Measurements from ENCODE around the gene KANTR. TPM values are rescaled to one million over a fixed set of nuclear protein-coding genes. Genes with fewer than 3 reads are reported as not detected.

KANTR gene
- total and polyA plus RNA-seq, 9 of the 15 experiments (the other 6 are each of a cell fraction or from before 2014, with no cell fraction given): 1.0 to 5.7 (median 3.4) TPM

DNA sequence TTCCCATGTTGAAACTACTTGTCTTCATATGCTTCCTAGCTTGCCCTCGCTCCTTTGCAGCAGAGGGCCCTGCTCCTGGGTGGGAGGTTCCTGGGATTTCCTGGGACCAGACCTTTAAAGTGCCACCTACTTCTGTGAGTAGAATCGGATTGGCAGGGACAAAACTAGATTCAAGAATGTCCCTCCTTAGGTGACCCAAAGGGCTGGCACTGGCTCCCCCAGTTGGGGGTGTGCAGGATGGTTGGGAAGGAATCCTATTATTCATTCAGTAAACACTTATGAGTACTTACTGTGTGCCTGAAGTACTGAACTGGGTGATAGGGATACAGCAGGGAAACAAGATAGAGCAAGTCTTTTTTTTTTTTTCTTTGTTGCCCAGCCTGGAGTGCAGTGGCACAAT is 2.6 kb upstream of the KANTR start:
- Histone ChIP-seq H3K4me2 (ENCODE audit: insufficient read depth, low read length) (no peak overlapping the region), H2AFZ (ENCODE audit: low read depth, low read length) (no peak overlapping the region), H3K9ac (ENCODE audit: insufficient read depth in 1 of 2, low read depth in 2 of 2, low read length in 2 of 2) (no peak overlapping the region), H3K36me3 (ENCODE audit: control insufficient read depth, insufficient read depth, low read length) (no peaks in the 10 kb centered on the region), H3K4me1 (replicated peaks in 1 of 2; ENCODE audit: control insufficient read depth in 2 of 2, insufficient read depth in 2 of 2, low read length in 2 of 2) (peaks cover 4 to 6% of the 10 kb centered on the region in 2 experiments; a peak in 2 of 5 replicates), H3K79me2 (ENCODE audit: control insufficient read depth, insufficient read depth, low read length) (peaks cover 2% of the 10 kb centered on the region; the same call in 2 of the 3 replicates), H3K9me3 (replicated peaks; ENCODE audit: control insufficient read depth, insufficient read depth, low read depth, low read length) (no peaks in the 10 kb centered on the region; the same call in 1 of the 2 replicates), H3K9me1 (ENCODE audit: control insufficient read depth, insufficient read depth, low read length) (no peaks in the 10 kb centered on the region), H3K4me3 (no peak overlapping the region), H3K27me3 (ENCODE audit: control insufficient read depth in 2 of 2, insufficient read depth in 2 of 2, low read length in 2 of 2) (no peaks in the 10 kb centered on the region; a peak in 1 of 5 replicates), H3K27ac (ENCODE audit: extremely low read depth, low read depth, low read length) (no peak overlapping the region), H4K20me1 (replicated peaks; ENCODE audit: control insufficient read depth, insufficient read depth, low read length) (no peaks in the 10 kb centered on the region)
- CTCF ChIA-PET (ENCODE audit: low intra/inter-chr PET ratio): interaction anchor here (0.6 kb wide), 1 partner anchor 19 kb away, joined by 3 read pairs; no protein-coding TSS in a partner anchor
- POLR2A ChIA-PET: no interaction called here
- no peak for DNase-seq (ENCODE audit: extremely low read depth in 1 of 4, low spot score in 3 of 4)
- intact Hi-C loops (cut with micrococcal nuclease) (no loop called here), in situ Hi-C loops (cut with MboI) (no loop called here)
- WGBS (ENCODE audit: insufficient coverage, low coverage, missing lambda C conversion rate): 44% methylated on average over 1 of the region's 2 CpGs
- no peak for FAIRE-seq
- TF ChIP-seq, protein P1, sequence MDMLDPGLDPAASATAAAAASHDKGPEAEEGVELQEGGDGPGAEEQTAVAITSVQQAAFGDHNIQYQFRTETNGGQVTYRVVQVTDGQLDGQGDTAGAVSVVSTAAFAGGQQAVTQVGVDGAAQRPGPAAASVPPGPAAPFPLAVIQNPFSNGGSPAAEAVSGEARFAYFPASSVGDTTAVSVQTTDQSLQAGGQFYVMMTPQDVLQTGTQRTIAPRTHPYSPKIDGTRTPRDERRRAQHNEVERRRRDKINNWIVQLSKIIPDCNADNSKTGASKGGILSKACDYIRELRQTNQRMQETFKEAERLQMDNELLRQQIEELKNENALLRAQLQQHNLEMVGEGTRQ (CRISPR knock-in tag; IDR thresholded peaks at IDR 0.05): no peak
- ATAC-seq: no peak
- no TSS peak for BruUV-seq (replicated peaks)

DNA sequence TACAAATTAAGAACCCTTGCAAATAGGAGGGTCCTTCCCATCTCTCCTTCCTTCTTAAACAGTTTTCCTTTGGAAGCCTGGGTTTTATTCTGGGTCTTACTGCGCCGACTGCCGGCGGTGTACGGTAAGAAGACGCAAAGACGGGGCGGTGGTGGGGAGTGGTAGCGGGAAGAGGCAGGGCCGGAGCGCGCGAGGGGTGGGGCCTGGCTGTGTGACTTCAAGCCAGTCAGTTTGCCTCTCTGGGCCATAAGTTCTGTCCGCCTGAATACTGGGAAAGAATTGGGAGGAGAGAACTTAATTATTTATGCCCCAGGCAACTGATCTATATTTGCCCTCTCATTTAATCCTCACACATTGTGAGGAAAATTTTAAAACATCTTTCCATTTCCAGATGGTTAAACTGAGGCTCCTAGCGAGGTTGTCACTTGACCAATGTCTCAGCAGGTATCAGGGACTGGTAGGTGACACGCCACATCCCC is 726 bp upstream of the KANTR start:
- no peaks in the 10 kb centered on the region for H3K9me1 ChIP-seq (ENCODE audit: control insufficient read depth, insufficient read depth, low read length)
- peak overlapping the region; percentile 28 to 59; a peak in 3 of 4 replicates for H3K9ac ChIP-seq (ENCODE audit: insufficient read depth in 1 of 2, low read depth in 2 of 2, low read length in 2 of 2)
- no TSS peak for BruUV-seq (replicated peaks)
- ATAC-seq (peak; percentile 90), FAIRE-seq (peak; percentile 62), DNase-seq (ENCODE audit: extremely low read depth in 1 of 4, low spot score in 3 of 4) (peak; percentile 71 to 81 (median 76))
- peak overlapping the region; percentile 92 for H2AFZ ChIP-seq (ENCODE audit: low read depth, low read length)
- intact Hi-C loops (cut with micrococcal nuclease): no loop called here
- WGBS (ENCODE audit: insufficient coverage, low coverage, missing lambda C conversion rate): 0% methylated on average over 11 of the region's 16 CpGs
- no peaks in the 10 kb centered on the region for H3K36me3 ChIP-seq (ENCODE audit: control insufficient read depth, insufficient read depth, low read length)
- peak overlapping the region; percentile 84 for H3K4me2 ChIP-seq (ENCODE audit: insufficient read depth, low read length)
- peaks cover 4 to 6% of the 10 kb centered on the region in 2 experiments; a peak in 2 of 5 replicates for H3K4me1 ChIP-seq (replicated peaks in 1 of 2; ENCODE audit: control insufficient read depth in 2 of 2, insufficient read depth in 2 of 2, low read length in 2 of 2)
- POLR2A ChIA-PET: no interaction called here
- no peaks in the 10 kb centered on the region for H4K20me1 ChIP-seq (replicated peaks; ENCODE audit: control insufficient read depth, insufficient read depth, low read length)
- in situ Hi-C loops (cut with MboI): no loop called here
- peak overlapping the region; percentile 55 for H3K4me3 ChIP-seq
- H3K27me3 ChIP-seq (ENCODE audit: control insufficient read depth in 2 of 2, insufficient read depth in 2 of 2, low read length in 2 of 2): no peaks in the 10 kb centered on the region
- H3K79me2 ChIP-seq (ENCODE audit: control insufficient read depth, insufficient read depth, low read length): peaks cover 2% of the 10 kb centered on the region; the same call in 2 of the 3 replicates
- H3K27ac ChIP-seq (ENCODE audit: extremely low read depth, low read depth, low read length): peak overlapping the region; percentile 86
- no peaks in the 10 kb centered on the region; the same call in 1 of the 2 replicates for H3K9me3 ChIP-seq (replicated peaks; ENCODE audit: control insufficient read depth, insufficient read depth, low read depth, low read length)
- CTCF ChIA-PET (ENCODE audit: low intra/inter-chr PET ratio): interaction anchor here (0.6 to 1.7 kb wide), 4 partner anchors 22 to 421 kb away, joined by 3 to 4 read pairs (median 4); no protein-coding TSS in a partner anchor
- TF ChIP-seq, protein P2, sequence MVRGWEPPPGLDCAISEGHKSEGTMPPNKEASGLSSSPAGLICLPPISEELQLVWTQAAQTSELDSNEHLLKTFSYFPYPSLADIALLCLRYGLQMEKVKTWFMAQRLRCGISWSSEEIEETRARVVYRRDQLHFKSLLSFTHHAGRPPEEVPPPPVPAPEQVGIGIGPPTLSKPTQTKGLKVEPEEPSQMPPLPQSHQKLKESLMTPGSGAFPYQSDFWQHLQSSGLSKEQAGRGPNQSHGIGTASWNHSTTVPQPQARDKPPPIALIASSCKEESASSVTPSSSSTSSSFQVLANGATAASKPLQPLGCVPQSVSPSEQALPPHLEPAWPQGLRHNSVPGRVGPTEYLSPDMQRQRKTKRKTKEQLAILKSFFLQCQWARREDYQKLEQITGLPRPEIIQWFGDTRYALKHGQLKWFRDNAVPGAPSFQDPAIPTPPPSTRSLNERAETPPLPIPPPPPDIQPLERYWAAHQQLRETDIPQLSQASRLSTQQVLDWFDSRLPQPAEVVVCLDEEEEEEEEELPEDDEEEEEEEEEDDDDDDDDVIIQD (CRISPR knock-in tag; IDR thresholded peaks at IDR 0.05): no peak
- no peak for TF ChIP-seq NFE2 (IDR thresholded peaks at IDR 0.05; ENCODE audit: low read depth)
- peak; percentile 86 for TF ChIP-seq BCOR (IDR thresholded peaks at IDR 0.05)
- no peak for TF ChIP-seq MCM5 (IDR thresholded peaks at IDR 0.05; ENCODE audit: low read depth)
- no peak for TF ChIP-seq HMGN3 (IDR thresholded peaks at IDR 0.05; ENCODE audit: borderline replicate concordance, extremely low read depth, insufficient read length, low read depth, low read length)
- TF ChIP-seq, protein P3, sequence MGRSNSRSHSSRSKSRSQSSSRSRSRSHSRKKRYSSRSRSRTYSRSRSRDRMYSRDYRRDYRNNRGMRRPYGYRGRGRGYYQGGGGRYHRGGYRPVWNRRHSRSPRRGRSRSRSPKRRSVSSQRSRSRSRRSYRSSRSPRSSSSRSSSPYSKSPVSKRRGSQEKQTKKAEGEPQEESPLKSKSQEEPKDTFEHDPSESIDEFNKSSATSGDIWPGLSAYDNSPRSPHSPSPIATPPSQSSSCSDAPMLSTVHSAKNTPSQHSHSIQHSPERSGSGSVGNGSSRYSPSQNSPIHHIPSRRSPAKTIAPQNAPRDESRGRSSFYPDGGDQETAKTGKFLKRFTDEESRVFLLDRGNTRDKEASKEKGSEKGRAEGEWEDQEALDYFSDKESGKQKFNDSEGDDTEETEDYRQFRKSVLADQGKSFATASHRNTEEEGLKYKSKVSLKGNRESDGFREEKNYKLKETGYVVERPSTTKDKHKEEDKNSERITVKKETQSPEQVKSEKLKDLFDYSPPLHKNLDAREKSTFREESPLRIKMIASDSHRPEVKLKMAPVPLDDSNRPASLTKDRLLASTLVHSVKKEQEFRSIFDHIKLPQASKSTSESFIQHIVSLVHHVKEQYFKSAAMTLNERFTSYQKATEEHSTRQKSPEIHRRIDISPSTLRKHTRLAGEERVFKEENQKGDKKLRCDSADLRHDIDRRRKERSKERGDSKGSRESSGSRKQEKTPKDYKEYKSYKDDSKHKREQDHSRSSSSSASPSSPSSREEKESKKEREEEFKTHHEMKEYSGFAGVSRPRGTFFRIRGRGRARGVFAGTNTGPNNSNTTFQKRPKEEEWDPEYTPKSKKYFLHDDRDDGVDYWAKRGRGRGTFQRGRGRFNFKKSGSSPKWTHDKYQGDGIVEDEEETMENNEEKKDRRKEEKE (IDR thresholded peaks at IDR 0.05; ENCODE audit: borderline replicate concordance in 1 of 2, control insufficient read depth in 1 of 2, low read depth in 2 of 2, low read length in 1 of 2): no peak
- no peak for TF ChIP-seq MEF2A (IDR thresholded peaks at IDR 0.05; ENCODE audit: control insufficient read depth, low read depth, low read length)
- peak; percentile 35 for TF ChIP-seq SMC3 (conservative IDR thresholded peaks at IDR 0.05; ENCODE audit: insufficient read depth, low read depth, low read length)

All from K562 (cell line).